Neuronal stem cell (in vitro differentiated cells): ENCODE data around the gene AUP1.

Experiments used
- DNase-seq: peaks from one replicate; pipeline ENCODE4 v3.0.0-alpha.2; 2013; ENCODE audit warnings: low spot score
- H2AFZ ChIP-seq: one replicate; pipeline ENCODE4 v1.6.1; 2013; ENCODE audit warnings: mild to moderate bottlenecking, low read length, inconsistent platforms
- H2AK5ac ChIP-seq: 2 replicates; pipeline ENCODE4 v1.6.1; 2013; ENCODE audit warnings: low read depth, mild to moderate bottlenecking, inconsistent platforms, low read length, moderate library complexity, mixed read lengths
- H2BK120ac ChIP-seq: 2 replicates; pipeline ENCODE4 v1.6.1; 2013; ENCODE audit warnings: low read depth, mild to moderate bottlenecking, inconsistent platforms, low read length, moderate library complexity, mixed read lengths
- H2BK12ac ChIP-seq: one replicate; pipeline ENCODE4 v1.6.1; 2013; ENCODE audit warnings: low read length, inconsistent platforms
- H2BK15ac ChIP-seq: 2 replicates; pipeline ENCODE4 v1.6.1; 2013; ENCODE audit warnings: mild to moderate bottlenecking, low read length, inconsistent platforms, mixed read lengths
- H2BK5ac ChIP-seq: one replicate; pipeline ENCODE4 v1.6.1; 2013; ENCODE audit warnings: inconsistent platforms, mild to moderate bottlenecking, low read length, moderate library complexity
- H3K14ac ChIP-seq: one replicate; pipeline ENCODE4 v1.6.1; 2013; ENCODE audit warnings: low read length, inconsistent platforms
- H3K18ac ChIP-seq: 2 replicates; pipeline ENCODE4 v1.6.1; 2013; ENCODE audit warnings: low read length, inconsistent platforms
- H3K23ac ChIP-seq: 2 replicates; pipeline ENCODE4 v1.6.1; 2013; ENCODE audit warnings: low read depth, mild to moderate bottlenecking, mixed read lengths, low read length, inconsistent platforms; ENCODE audit not compliant: poor library complexity
- H3K27ac ChIP-seq: replicated peaks from 3 replicates; pipeline ENCODE4 v1.5.1; 2013; ENCODE audit warnings: low read length, inconsistent platforms
- H3K27me3 ChIP-seq, 3 experiments: 2 replicates each; pipeline ENCODE4 v1.6.1; 2013; ENCODE audit warnings: low read length in 3 of 3, mild to moderate bottlenecking in 2 of 3, inconsistent platforms in 1 of 3, low read depth in 1 of 3, mixed read lengths in 1 of 3, moderate library complexity in 1 of 3; ENCODE audit not compliant: control insufficient read depth in 3 of 3, insufficient read depth in 3 of 3
- H3K36me3 ChIP-seq, 2 donors: replicated peaks in 1 of 2; 2 replicates each; pipeline ENCODE4 v1.6.1; 2013; ENCODE audit warnings: low read length in 2 of 2; ENCODE audit not compliant: control insufficient read depth in 2 of 2, insufficient read depth in 2 of 2
- H3K4ac ChIP-seq: 2 replicates; pipeline ENCODE4 v1.6.1; 2013; ENCODE audit warnings: inconsistent platforms, mild to moderate bottlenecking, low read length, moderate library complexity
- H3K4me1 ChIP-seq, 2 donors: 1 replicate in 1 of 2; 2 replicates in 1 of 2; pipeline ENCODE4 v1.6.1; 2013; ENCODE audit warnings: low read length in 2 of 2, low read depth in 1 of 2; ENCODE audit not compliant: control insufficient read depth in 2 of 2, insufficient read depth in 1 of 2
- H3K4me2 ChIP-seq: one replicate; pipeline ENCODE4 v1.6.1; 2013; ENCODE audit warnings: mild to moderate bottlenecking, low read length, inconsistent platforms; ENCODE audit not compliant: insufficient read depth, poor library complexity, severe bottlenecking
- H3K4me3 ChIP-seq, 2 donors: 2 replicates each; pipeline ENCODE4 v1.5.1; 2013; ENCODE audit warnings: low read length in 2 of 2, mild to moderate bottlenecking in 2 of 2, inconsistent platforms in 1 of 2, moderate library complexity in 1 of 2
- H3K79me1 ChIP-seq: one replicate; pipeline ENCODE4 v1.6.1; 2013; ENCODE audit warnings: low read depth, mild to moderate bottlenecking, inconsistent platforms, low read length, moderate library complexity
- H3K9ac ChIP-seq: one replicate; pipeline ENCODE4 v1.6.1; 2013; ENCODE audit warnings: mild to moderate bottlenecking, low read depth, low read length, inconsistent platforms; ENCODE audit not compliant: poor library complexity
- H3K9me3 ChIP-seq, 2 donors: replicated peaks in 1 of 2; 2 replicates each; pipeline versions ENCODE3 to v1.6.1; 2013; ENCODE audit warnings: low read length in 2 of 2, mild to moderate bottlenecking in 2 of 2, inconsistent platforms in 1 of 2, low read depth in 1 of 2, mixed read lengths in 1 of 2, moderate library complexity in 1 of 2; ENCODE audit not compliant: control insufficient read depth in 2 of 2, insufficient read depth in 1 of 2
- H4K8ac ChIP-seq: one replicate; pipeline ENCODE4 v1.6.1; 2013; ENCODE audit warnings: low read depth, mild to moderate bottlenecking, inconsistent platforms, low read length, moderate library complexity
- H4K91ac ChIP-seq: one replicate; pipeline ENCODE4 v1.6.1; 2013; ENCODE audit warnings: low read length, low read depth, mild to moderate bottlenecking, inconsistent platforms; ENCODE audit not compliant: poor library complexity
- WGBS, 2 donors: extraction: QIAGEN DNeasy Blood & Tissue Kit; methylation state at CpG; one replicate each; pipeline ENCODE4 v1.1.7; 2013; ENCODE audit warnings: missing lambda C conversion rate in 2 of 2, mixed read lengths in 1 of 2; ENCODE audit not compliant: insufficient read length in 2 of 2, insufficient replicate concordance in 1 of 2; ENCODE audit errors: extremely low coverage in 2 of 2; 5-methylcytosine and 5-hydroxymethylcytosine counted together

AUP1 gene

GRCh38 chr2:74534411-74534810 lies 4.9 kb upstream of the AUP1 start:
- Histone ChIP-seq H3K4me2 (no peak overlapping the region), H3K79me1 (no peaks in the 10 kb centered on the region), H3K4ac (no peak overlapping the region), H2AK5ac (no peak overlapping the region), H3K4me1 (peaks cover 5 to 9% of the 10 kb centered on the region in 2 donors), H3K27me3 (no peaks in the 10 kb centered on the region), H2BK120ac (no peak overlapping the region), H2BK12ac (no peak overlapping the region), H3K23ac (no peak overlapping the region), H2AFZ (no peak overlapping the region), H2BK5ac (no peak overlapping the region), H3K27ac (no peak overlapping the region), H3K9ac (peak overlapping the region; percentile 13), H3K4me3 (no peak overlapping the region), H3K36me3 (peaks cover 15 to 51% of the 10 kb centered on the region in 2 donors), H3K18ac (no peak overlapping the region), H4K8ac (no peak overlapping the region), H3K14ac (no peak overlapping the region), H4K91ac (no peak overlapping the region), H3K9me3 (no peaks in the 10 kb centered on the region), H2BK15ac (no peak overlapping the region)
- WGBS, 2 donors = no CpG with 5 or more reads among the region's 12 CpGs
- no peak for DNase-seq

GRCh38 chr2:74533464-74533863 lies 4.0 kb upstream of the AUP1 start:
- Histone ChIP-seq H2BK12ac (no peak overlapping the region), H4K91ac (no peak overlapping the region), H4K8ac (no peak overlapping the region), H3K9me3 (no peaks in the 10 kb centered on the region), H3K9ac (no peak overlapping the region), H3K4me3 (no peak overlapping the region), H3K18ac (no peak overlapping the region), H3K27me3 (no peaks in the 10 kb centered on the region), H3K4me1 (peaks cover 7 to 15% of the 10 kb centered on the region in 2 donors), H3K4ac (no peak overlapping the region), H3K4me2 (no peak overlapping the region), H2AK5ac (no peak overlapping the region), H3K79me1 (peaks cover 4% of the 10 kb centered on the region), H2AFZ (no peak overlapping the region), H2BK5ac (no peak overlapping the region), H2BK15ac (no peak overlapping the region), H3K36me3 (peaks cover 15 to 51% of the 10 kb centered on the region in 2 donors), H2BK120ac (no peak overlapping the region), H3K27ac (no peak overlapping the region), H3K14ac (no peak overlapping the region), H3K23ac (no peak overlapping the region)
- DNase-seq = no peak
- no CpG with 5 or more reads among the region's 4 CpGs for WGBS, 2 donors

DNA sequence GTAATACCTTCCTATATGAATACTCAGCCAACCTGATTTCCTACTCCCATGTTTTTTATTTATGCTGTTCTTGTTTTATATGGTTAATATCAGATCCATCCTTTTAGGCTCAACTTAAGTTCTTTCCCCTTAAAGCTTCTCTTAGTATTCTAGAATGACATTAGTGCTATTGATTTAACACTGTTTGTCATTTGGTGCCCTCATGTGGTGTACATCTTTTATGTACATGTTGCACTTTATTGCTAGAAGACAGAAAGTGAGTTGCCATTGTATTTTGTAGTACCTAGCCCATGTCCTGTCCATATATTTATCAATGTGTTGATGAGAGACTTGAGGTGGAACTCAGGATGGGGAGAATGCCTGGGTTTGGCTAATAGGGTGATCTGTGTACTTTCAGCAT lies 2.7 kb upstream of the AUP1 start:
- H4K8ac ChIP-seq = no peak overlapping the region
- no peak overlapping the region for H2AFZ ChIP-seq
- no peak overlapping the region for H2BK12ac ChIP-seq
- H2BK5ac ChIP-seq = no peak overlapping the region
- no peak overlapping the region for H3K18ac ChIP-seq
- H2AK5ac ChIP-seq = no peak overlapping the region
- no peak overlapping the region for H3K27ac ChIP-seq
- H2BK120ac ChIP-seq = no peak overlapping the region
- H3K4me3 ChIP-seq = no peak overlapping the region
- H3K9me3 ChIP-seq = no peaks in the 10 kb centered on the region
- H4K91ac ChIP-seq = no peak overlapping the region
- H3K9ac ChIP-seq = no peak overlapping the region
- H3K79me1 ChIP-seq = peaks cover 5% of the 10 kb centered on the region
- no peak overlapping the region for H3K4ac ChIP-seq
- no peak overlapping the region for H3K14ac ChIP-seq
- H3K4me2 ChIP-seq = no peak overlapping the region
- H3K4me1 ChIP-seq = peaks cover 11 to 17% of the 10 kb centered on the region in 2 donors
- H3K23ac ChIP-seq = no peak overlapping the region
- no peak overlapping the region for H2BK15ac ChIP-seq
- no peaks in the 10 kb centered on the region for H3K27me3 ChIP-seq
- no peak for DNase-seq
- H3K36me3 ChIP-seq = peaks cover 26 to 63% of the 10 kb centered on the region in 2 donors

- Histone ChIP-seq H3K14ac (no peak overlapping the region), H3K9me3 (peaks cover 0 to 2% of the 10 kb centered on the region in 2 donors), H3K9ac (no peak overlapping the region), H3K18ac (no peak overlapping the region), H3K4me1 (peaks cover 11 to 17% of the 10 kb centered on the region in 2 donors), H2BK15ac (no peak overlapping the region), H3K23ac (no peak overlapping the region), H4K8ac (no peak overlapping the region), H3K27me3 (no peaks in the 10 kb centered on the region), H2BK12ac (no peak overlapping the region), H3K79me1 (peaks cover 5% of the 10 kb centered on the region), H2BK120ac (no peak overlapping the region), H3K36me3 (peaks cover 32 to 69% of the 10 kb centered on the region in 2 donors), H4K91ac (no peak overlapping the region), H2AFZ (no peak overlapping the region), H3K4me3 (no peak overlapping the region), H3K27ac (no peak overlapping the region), H2BK5ac (no peak overlapping the region), H3K4ac (no peak overlapping the region), H2AK5ac (no peak overlapping the region), H3K4me2 (no peak overlapping the region)
- no peak for DNase-seq
- no CpG with 5 or more reads among the region's 7 CpGs for WGBS, 2 donors
These were observed 2.2 kb upstream of the AUP1 start for GRCh38 chr2:74531666-74532065.
